HepG2 (cell line): ENCODE data around the gene SOX8. TPM values are rescaled to one million over a fixed set of nuclear protein-coding genes. Genes with fewer than 3 reads are reported as not detected.

ENCODE experiments used
- DNMT1 ChIP-seq: sonication (generic); formaldehyde crosslinking; IDR thresholded peaks from 2 replicates; pipeline ENCODE4 v1.5.1; 2020; ENCODE audit warnings: mild to moderate bottlenecking, missing genetic modification reagents
- FOXA1 ChIP-seq, 2 experiments: fragments of 450-650 bp in 1 of 2; sonication (generic) in 1 of 2; formaldehyde crosslinking in 1 of 2; IDR thresholded peaks; 2 replicates each; pipeline versions ENCODE4 v1.4.0 to v1.6.1; 2016 to 2020; ENCODE audit warnings: missing genetic modification reagents in 1 of 2
- JUN ChIP-seq: sonication (generic); formaldehyde crosslinking; IDR thresholded peaks from 2 replicates; pipeline ENCODE4 v1.4.0; 2020; ENCODE audit warnings: mild to moderate bottlenecking, missing genetic modification reagents
- KDM1A ChIP-seq: IDR thresholded peaks from 2 replicates; pipeline ENCODE4 v1.6.1; 2016; ENCODE audit warnings: missing compliant biosample characterization
- MTF1 ChIP-seq: sonication (generic); formaldehyde crosslinking; IDR thresholded peaks from 2 replicates; pipeline ENCODE4 v1.5.0; 2020; ENCODE audit warnings: missing genetic modification reagents
- NAIF1 ChIP-seq: sonication (generic); formaldehyde crosslinking; IDR thresholded peaks from 2 replicates; pipeline ENCODE4 v1.5.0; 2020; ENCODE audit warnings: mild to moderate bottlenecking, missing genetic modification reagents, borderline replicate concordance
- PAX8 ChIP-seq: sonication (generic); formaldehyde crosslinking; IDR thresholded peaks from 2 replicates; pipeline ENCODE4 v1.8.0; 2022; ENCODE audit warnings: mild to moderate bottlenecking, missing genetic modification reagents, borderline replicate concordance
- PHF8 ChIP-seq: sonication (generic); formaldehyde crosslinking; IDR thresholded peaks from 2 replicates; pipeline ENCODE4 v1.5.0; 2020; ENCODE audit warnings: missing genetic modification reagents
- TOE1 ChIP-seq: sonication (generic); formaldehyde crosslinking; IDR thresholded peaks from 2 replicates; pipeline ENCODE4 v1.4.0; 2020; ENCODE audit warnings: mild to moderate bottlenecking, missing genetic modification reagents
- U2AF2 ChIP-seq: fragments of 200-400 bp; formaldehyde crosslinking; IDR thresholded peaks from 2 replicates; pipeline ENCODE4 v1.6.1; 2017; ENCODE audit warnings: low read depth, mild to moderate bottlenecking, low read length
- ZNF407 ChIP-seq: sonication (generic); formaldehyde crosslinking; IDR thresholded peaks from one replicate; pipeline ENCODE4 v1.5.1; 2020; ENCODE audit warnings: mild to moderate bottlenecking, missing genetic modification reagents; ENCODE audit errors: not compliant biosample characterization
- polyA plus RNA-seq, 8 experiments: library from polyadenylated mRNA; depleted of rRNA in 3 of 8; stranded (reverse) in 7 of 8; unstranded in 1 of 8; fragments of >200 nt; fragmentation: Illumina TruSeq in 4 of 8; extraction: Trizol in 4 of 8; gene quantifications; 2 replicates each; pipeline versions ENCODE4 v1.2.1 to v1.2.3, GENCODE V29; 2011 to 2016; ENCODE audit warnings: low read depth in 4 of 8, missing spikeins in 1 of 8, mixed read lengths in 1 of 8; ENCODE audit not compliant: insufficient read depth in 1 of 8
- total RNA-seq, 5 experiments: library from RNA; depleted of rRNA; stranded (reverse); fragments of >200 nt; fragmentation: Illumina TruSeq; extraction: Trizol; gene quantifications; 2 replicates each; pipeline ENCODE4 v1.2.3, GENCODE V29; 2016; ENCODE audit warnings: low read depth in 1 of 5

SOX8 gene
- total and polyA plus RNA-seq, 2 of the 13 experiments (the other 11 are each of a cell fraction or from before 2014, with no cell fraction given) = 0.20 to 0.28 TPM

GRCh38 chr16:996681-997080 lies 15.1 kb downstream of the SOX8 start (continued):
- no peak for TF ChIP-seq ZNF407 (CRISPR knock-in tag)
- no peak for TF ChIP-seq JUN (CRISPR knock-in tag)
- TF ChIP-seq MTF1 = no peak
- TF ChIP-seq DNMT1 = no peak
- TF ChIP-seq NAIF1 (CRISPR knock-in tag) = no peak
- no peak for TF ChIP-seq U2AF2
- no peak for TF ChIP-seq PHF8
- TF ChIP-seq TOE1 = no peak
- no peak for TF ChIP-seq FOXA1 (IDR thresholded peaks at IDR 0.05)
- no peak for TF ChIP-seq FOXA1 (CRISPR knock-in tag; IDR thresholded peaks at IDR 0.05)
- no peak for TF ChIP-seq PAX8 (CRISPR knock-in tag)
- no peak for TF ChIP-seq KDM1A (CRISPR knock-in tag)
